ENCODE measurements around the gene ZNF638.
"Not testable (repeated sequence)": the region's sequence is repeated elsewhere in the genome, so short reads cannot be mapped to it uniquely, and the experiment has no call there.

ZNF638 gene

DNA sequence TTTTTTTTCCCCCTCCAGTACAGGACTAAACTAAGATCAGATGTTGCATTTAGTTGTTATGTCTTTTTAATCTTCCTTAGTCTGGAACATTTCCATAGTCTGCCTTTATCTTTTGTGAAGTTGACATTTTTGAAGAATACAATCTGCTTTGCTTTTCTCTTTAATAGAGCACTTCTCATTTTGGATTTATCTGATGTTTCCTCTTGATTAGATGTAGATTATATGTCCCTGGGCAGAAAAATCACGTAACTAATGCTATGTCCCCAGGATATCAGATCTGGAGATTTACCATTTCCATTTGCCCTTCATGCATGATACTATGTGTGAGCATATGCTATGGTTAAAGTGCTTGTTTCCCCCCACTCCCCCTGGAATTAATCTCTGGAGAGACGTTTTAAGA, 6.2 kb downstream of the ZNF638 start:
- no peak for DNase-seq

DNA sequence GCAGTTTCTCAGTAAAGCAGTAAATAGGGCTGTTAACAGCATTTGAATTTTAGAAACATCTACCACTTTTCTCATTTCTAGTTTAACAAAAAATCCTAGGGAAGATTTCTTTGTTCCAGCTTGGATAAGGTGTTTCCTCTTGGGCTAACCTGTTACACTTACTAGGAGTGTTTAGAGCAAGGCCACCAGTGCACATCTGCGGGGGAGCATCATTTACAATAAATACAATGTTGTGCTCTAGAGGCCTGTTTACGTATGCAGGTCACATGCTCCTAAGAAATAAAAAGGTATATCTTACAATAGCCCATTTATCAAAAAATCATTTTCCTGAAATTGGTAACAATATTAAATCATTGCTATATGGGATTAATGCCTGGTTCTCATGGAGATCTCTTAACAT, 8.1 kb downstream of the ZNF638 start:
- DNase-seq = no peak

DNA sequence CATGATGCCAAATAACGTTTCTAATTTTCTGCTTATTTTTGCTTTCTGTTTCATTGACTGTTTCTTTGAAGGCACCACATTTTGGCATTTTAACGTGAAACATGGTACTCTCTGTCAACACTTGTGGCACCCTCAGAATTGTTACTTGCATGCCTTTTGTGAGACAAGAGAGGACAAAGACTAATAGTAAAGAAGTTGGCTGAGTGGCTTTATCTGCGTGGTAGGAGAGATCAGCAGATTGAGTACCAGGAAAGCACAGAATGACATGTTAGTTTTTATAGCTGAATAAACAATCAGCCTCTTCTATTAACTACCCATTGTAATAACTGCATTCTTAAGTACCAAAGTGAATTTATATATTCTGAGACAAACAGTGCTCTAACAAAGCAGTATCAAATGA, 8.6 kb downstream of the ZNF638 start:
- DNase-seq = peak; percentile 19

DNA sequence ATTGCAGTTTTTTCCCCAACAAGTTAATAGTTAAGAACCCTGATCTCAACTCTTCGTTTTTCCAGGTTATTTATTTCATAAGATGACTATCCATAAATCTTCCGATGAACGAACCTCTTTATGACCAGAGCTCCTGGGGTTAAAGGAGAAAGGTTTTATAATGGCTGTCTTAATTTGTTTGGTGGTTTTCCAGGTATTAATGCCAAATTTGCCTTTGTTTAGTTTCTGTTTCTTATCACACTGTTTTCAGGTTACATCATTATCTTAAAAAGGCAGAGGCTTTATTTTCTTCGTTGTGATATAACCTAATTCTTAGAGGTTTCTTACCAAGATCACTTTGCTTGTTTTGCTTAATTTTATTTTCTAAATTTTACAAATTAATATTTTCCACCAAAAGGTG, 10.1 kb downstream of the ZNF638 start:
- peak; percentile 52 for DNase-seq

DNA sequence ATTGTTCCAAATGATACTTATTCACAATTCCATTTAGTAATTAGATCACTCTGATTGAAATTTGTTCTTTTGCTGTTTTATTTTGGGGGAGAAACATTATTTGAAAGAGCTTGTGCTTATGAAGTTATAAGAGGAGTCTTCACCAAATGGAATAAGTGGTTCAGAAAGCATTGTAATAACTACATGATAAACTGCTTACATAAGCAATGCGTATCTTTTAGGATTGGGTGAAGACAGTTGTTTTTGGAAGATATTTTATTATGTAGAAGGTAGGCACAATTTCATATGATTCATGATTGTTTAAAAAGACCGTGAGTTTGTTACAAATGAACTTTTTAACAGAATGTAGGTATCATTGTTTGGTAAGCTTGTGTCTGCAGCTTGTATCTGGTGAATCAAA, 14.5 kb downstream of the ZNF638 start:
- DNase-seq = no peak

DNA sequence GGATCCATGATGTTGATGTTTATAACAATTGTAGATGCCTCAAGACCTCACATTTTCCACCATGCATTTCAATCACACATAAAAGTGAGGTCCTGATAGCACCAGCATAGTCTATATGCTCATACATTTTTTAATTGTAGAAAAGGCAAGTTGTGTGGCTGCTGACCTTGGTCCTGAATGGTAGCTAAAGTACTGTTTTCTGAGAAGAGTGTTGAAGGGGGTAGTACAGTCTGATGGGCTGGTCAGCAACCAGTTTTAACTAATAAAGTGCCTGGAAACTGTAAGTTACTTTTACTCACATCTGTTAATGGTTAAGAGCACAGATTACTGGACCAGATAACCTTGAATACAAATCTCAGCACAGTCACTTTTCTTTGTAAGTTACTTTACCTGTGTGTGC, 15.9 kb downstream of the ZNF638 start:
- no peak for DNase-seq

DNA sequence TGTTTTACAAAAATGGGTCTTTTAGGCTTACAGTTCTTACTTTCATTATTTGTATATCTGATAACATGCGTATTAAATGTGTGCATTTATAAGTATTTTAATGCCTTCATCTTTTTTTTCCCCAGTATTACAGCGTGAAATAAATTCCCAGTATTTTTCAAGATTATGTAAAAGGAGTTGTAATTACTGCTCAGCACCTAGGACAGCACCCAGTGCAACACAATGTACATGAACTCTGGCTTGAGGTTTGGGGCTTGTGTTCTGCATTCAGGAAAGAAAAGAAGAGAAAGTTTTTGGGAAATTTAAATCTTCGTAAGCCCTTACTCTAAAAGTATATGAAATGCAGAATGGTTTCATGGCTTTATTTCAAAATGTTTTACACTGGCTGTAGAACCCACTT, 16.7 kb downstream of the ZNF638 start:
- DNase-seq = no peak

DNA sequence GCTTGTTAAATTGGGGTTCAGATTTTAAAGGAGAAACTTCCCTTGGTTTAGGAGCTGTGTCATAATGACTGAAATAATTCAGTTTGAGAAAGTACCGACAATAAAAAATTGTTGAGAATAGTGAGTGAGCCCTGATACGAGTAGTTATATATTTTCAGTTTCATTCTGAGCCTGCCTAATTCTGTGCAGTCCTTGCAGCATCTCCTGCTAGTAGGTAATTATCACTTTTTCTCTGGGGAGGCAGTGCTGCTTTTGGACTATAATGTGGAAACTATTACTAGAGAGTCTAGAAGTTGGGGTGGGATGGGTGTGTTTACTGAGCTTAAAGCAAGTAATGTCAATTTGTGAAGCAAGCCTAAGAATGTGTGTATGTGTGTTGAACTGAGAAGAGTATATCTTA, 21.7 kb downstream of the ZNF638 start:
- no peak for DNase-seq

DNA sequence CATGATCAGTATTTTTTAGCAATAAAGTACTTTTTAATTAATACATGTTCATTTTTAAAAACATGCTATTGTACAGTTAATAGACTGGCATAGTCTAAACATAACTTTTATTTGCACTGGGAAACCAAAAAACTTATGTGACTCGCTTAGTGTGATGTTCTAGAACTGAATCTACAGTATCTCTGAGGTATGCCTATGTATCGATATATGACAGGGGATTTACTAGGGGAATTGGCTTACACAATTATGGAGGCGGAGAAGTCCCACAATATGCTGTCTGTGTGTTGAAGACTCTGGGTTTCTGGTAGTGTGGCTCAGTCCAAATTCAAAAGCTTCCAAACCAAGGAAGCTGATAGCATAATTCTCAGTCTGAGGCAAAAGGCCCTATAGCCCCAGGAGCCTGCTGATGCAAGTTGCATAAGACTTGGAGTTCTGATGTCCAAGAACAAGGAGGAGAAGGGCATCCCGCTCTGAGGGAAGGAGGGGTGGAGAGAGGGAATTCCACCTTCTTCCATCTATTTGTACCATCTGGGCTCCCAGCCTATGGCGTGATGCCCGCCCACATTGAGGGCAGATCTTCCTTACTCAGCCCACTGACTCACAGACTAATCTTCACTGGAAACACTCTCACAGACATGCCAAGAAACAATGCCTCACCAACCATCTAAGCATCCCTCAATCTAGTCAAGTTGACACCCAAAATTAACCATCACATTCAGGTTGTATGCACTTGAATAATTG, 27.5 kb downstream of the ZNF638 start:
- no peak for DNase-seq

DNA sequence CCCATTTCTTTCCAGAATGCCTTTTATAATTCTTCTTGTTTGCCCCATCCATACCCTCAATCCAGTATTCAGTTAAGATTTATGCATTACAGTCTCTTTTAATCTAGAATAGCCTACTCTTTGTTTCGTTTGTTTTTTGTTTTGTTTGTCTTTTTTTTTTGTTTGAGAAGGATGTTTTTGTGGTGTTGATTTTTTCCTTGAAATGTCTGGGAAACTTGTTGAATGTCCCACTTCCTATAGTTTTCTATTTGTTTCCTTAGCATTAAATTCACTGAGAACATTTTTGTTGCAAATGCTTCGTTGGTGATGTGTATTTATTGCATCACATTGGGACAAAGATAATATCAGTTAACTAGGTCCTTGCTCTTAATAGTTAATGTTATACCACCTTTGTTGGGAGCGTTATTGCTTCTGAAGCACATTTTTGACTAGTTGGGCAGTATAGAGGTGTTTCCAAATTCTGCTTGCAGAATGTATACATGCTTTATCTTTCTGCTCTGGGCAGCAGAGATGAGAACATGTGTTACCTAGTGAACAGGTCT, 28.9 kb downstream of the ZNF638 start:
- no peak for DNase-seq

DNA sequence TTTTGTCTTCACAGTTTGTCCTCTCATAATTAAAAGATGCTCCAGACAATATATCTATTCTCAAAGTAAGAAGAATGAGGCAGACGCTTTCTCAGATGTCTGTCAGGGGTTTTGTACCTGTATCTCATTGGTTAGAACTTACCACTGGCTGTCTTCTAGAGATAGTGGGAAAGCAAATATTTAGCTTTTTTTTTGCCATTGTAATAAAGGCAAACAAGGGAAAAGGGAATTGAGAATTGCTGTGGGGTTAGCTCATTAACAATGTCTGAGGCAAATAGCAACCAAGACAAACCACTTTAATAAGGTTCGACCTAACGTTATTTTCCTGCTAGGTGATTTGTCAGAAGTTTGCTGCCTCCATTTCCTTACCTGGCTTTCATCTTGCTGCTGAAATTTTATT, 30.0 kb downstream of the ZNF638 start:
- no peak for DNase-seq

DNA sequence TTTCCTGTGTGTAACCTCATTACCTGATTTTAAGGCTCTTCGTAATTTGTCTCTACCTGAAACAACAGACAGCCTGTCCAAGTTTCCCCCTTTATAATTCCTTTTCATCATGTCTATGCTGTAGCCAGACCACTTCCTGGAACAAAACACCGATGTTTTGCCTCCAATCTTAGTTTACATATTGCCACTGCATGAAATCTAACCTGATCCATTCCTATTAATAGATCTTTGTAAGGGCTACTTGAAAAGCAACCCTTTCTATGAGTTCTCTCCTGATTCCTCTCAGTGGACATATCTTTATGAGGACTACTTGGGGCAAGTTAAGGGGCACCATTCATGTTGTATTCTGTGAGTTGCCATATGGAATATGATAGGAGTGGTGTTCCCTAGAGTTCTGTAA, 30.9 kb downstream of the ZNF638 start:
- DNase-seq = no peak

DNA sequence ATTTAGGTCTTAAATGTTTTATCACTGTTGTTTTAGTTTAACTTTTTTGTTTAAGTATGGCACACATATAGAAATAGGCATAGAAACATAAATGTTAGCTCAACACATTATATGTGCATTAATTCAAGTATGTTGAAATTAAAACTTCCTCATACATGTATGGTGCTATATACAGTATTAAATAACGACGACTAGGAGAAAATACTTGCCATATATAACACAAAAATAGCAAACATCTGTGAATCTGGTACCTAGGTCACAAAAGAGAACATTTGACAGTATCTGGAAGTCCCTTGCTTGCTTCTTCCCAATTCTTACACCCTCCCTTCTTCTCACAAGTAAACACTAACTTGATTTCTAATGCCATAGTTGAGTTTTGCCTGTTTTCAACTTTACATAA, 38.4 kb downstream of the ZNF638 start:
- DNase-seq = no peak

DNA sequence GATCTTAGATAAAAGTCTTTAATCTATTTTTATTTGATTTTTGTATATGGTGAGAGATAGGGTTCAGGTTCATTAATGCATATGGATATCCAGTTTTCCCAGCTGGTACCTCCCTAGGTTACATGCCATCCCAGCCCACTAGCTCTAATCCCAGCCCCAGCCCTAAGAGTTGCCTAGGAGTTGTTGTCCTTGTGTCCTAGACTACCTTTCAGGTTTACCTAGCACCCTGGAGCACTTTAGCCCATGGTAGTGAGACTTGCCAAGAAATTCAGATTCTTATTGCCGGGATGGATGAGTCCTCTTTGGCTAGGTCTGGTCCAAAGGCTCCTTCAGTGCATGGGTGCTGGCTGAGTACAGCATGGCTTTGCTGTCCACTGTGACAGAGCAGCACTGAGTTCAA, 40.5 kb downstream of the ZNF638 start:
- DNase-seq = no peak

DNA sequence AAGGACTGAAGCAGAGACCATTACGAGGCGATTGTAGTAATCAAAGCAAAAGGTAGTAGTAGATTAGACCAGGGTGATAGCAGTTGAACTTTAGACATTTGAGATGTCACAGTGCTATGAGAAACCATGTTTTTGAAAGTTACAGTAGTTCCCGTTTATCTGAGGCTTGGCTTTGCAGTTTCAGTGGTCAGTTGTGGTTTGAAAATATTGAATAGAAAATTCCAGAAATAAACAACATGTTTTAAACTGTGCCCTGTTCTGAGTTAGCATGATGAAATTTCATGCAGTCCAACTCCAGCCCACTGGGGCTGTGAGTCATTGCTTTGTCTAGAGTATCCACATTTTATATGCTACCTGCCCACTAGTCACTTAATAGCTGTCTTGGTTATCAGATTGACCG, 47.5 kb downstream of the ZNF638 start:
- DNase-seq = no peak

DNA sequence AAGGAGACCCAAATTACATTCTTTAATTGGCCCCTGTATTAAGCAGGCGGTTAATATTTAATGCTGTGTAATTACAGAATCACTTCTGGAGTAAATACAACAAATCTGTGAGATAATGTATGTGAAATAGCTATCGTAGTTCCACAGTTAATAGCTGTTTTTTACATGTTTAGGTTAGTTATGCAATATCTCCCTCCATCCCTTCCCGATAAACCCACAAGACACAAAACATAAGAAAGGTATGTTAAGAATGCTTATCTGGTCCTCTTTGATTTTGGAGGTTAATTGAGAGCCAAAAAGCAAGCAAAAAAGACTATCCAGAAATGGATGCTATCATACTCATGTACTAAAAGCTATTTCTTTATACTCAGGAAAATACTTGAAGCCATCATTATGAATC, 49.1 kb downstream of the ZNF638 start:
- DNase-seq = no peak

DNA sequence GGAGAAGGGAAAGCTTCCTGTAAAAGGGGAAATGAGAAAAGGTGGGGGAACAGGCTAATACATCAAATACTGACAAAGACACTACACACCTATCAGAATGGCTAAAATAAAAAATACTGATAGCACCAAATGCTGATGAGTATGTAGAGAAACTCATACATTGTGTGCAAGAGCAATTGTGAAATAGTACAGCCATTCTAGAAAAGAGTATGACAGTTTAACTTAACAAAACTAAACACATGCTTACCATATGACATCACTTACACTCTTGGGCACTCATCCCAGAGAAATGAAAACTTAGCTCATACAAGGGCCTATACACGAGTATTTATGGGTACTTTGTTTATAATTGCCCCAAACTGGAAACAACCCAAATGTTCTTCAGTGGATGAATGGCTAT, 53.4 kb downstream of the ZNF638 start:
- DNase-seq = no peak

DNA sequence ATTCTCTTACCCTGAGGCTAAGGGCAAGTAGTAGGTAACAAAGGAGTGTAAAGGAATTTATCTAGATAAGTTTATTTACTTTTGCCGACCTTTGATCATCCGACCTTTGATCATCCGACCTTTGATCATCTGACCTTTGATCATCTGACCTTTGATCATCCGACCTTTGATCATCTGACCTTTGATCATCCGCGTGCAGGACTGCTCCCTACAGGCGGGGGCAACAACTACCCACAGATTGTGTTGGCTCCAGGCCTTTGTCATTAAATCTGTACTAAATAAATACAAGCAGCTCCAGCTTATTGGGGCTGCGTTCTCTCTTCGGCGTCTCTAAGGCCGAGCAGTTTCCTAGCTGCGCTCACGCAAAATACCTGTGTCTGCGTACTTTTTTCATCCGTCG, 56.6 kb downstream of the ZNF638 start:
- DNase-seq = no peak

DNA sequence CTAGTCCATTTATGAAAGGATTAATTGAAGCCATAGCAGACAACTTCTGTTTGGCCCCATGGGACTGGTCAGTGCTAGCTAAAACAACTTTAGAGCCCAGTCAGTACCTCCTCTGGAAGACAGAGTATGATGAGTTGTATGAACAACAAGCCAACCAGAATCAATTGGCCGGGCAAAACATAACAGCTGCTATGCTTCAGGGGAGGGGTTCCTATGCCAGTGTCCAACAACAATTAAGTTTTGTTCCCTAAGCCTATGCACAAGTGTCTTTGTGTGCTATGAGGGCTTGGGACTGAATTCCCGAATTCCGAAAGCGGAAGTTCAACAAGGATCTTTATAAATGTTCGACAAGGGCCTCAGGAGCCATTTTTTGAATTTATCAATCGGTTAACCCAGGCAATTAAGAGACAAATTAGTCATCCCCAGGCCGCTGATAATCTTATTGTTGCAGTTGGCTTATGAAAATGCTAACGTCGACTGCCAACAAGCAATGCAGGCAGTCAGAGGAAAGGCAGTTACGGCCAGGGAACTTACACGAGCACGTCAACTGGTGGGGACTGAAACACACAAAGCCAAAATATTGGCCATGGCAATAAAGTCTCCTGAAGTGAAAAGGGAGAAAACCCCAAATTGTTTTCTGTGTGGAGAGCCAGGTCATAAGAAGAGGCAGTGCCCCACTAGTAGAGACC, 57.9 kb downstream of the ZNF638 start:
- no peak for DNase-seq

DNA sequence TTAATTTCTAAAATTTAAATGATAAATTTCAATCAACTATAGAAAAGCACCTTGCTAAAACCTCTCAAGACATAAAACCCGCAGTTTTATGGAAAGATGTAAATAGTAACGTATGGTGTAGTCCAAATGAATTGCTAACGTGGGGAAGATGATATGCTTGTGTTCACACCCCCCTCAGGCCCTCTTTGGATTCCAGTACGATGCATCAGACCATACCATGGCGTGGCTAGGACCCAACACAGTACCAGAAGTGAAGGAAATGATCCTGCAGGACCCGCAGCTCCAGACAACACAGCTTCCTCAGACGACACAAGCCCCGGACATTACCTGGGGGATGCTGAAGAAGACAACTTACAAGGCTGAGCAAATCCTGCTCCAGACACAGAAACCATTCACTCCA, 61.6 kb downstream of the ZNF638 start:
- DNase-seq = no peak

DNA sequence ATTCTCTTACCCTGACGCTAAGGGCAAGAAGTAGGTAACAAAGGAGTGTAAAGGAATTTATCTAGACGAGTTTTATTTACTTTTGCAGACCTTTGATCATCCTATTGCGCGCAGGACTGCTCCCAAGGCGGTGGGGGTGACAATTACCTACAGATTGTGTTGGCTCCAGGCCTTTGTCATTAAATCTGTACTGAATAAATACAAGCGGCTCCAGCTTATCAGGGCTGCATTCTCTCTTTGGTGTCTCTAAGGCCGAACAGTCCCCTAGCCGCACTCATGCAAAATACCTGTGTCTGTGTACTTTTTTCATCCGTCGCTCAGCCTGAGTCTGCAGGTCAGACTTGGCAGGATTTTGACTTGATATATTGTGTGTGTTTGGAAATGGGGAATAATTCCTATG, 63.9 kb downstream of the ZNF638 start:
- DNase-seq = no peak

DNA sequence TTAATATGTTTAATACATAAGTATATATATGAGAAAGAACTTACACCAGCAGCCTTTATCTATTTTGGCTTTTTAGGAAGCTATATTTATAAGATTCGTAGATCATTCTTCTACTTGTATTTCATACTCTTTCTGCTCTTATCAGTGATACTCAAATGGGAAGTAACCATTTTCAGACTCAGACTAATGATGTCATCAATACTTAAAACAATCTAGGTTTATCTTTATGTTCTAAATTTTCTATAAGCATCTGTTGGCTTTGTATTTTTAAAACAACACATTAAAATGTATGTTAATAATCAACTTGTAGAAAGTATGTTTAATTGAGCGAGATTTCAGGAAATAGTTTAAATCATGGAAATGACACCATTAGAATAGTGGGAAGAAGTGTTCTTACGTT, 70.8 kb downstream of the ZNF638 start:
- DNase-seq = no peak

DNA sequence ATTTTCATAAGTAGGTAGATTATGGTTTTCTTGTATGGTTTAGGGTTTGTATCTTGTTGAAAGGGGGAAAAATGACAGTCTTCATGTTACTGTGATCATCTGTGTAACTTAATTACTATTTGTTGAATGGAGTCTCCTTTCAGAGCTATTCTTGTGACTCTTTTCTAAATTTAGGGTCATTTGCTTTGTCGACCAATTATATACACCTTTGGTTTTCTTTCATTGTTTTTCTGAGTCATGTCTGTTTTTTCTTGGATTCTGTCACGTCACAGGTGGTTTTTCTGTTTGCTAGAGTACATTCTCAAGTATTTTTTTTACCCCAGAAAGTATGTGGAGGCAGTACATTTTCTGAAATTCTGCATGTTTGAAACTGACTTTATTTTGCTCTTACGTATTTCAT, 78.0 kb downstream of the ZNF638 start:
- no peak for DNase-seq

DNA sequence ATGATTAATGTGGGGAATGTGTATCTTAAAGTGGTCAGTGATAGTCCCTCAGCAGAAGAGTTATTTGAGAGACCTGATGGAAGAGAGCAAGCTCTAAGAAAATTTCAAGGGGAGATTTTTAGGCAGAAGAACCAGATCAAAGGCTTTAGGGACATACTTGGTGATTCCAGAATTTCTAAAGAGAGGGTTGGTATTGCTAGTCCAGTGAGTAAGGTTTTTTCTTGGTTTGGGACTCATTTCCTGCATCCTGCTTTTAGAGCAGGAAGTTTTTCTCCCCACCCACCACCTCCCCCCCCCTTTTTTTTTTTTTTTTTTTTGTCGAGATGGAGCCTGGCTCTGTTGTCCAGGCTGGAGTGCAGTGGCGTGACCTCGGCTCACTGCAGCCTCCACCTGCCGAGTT, 79.1 kb downstream of the ZNF638 start:
- DNase-seq = no peak

DNA sequence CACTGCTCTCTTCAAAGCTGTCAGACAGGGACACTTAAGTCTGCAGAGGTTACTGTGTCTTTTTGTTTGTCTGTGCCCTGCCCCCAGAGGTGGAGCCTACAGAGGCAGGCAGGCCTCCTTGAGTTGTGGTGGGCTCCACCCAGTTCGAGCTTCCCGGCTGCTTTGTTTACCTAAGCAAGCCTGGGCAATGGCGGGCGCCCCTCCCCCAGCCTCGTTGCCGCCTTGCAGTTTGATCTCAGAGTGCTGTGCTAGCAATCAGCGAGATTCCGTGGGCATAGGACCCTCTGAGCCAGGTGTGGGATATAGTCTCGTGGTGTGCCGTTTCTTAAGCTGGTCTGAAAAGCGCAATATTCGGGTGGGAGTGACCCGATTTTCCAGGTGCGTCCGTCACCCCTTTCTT, 85.3 kb downstream of the ZNF638 start:
- not testable (repeated sequence) for DNase-seq
